Globus pallidus (tissue), 1 donor: Measurements from ENCODE around the gene SELENOV.
"Not testable (repeated sequence)": the region's sequence is repeated elsewhere in the genome, so short reads cannot be mapped to it uniquely, and the experiment has no call there.

ENCODE experiments used
- DNase-seq: peaks from one replicate; pipeline ENCODE4 v3.0.0-alpha.2; 2015; ENCODE audit warnings: low spot score

Gene SELENOV, protein sequence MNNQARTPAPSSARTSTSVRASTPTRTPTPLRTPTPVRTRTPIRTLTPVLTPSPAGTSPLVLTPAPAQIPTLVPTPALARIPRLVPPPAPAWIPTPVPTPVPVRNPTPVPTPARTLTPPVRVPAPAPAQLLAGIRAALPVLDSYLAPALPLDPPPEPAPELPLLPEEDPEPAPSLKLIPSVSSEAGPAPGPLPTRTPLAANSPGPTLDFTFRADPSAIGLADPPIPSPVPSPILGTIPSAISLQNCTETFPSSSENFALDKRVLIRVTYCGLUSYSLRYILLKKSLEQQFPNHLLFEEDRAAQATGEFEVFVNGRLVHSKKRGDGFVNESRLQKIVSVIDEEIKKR

DNA sequence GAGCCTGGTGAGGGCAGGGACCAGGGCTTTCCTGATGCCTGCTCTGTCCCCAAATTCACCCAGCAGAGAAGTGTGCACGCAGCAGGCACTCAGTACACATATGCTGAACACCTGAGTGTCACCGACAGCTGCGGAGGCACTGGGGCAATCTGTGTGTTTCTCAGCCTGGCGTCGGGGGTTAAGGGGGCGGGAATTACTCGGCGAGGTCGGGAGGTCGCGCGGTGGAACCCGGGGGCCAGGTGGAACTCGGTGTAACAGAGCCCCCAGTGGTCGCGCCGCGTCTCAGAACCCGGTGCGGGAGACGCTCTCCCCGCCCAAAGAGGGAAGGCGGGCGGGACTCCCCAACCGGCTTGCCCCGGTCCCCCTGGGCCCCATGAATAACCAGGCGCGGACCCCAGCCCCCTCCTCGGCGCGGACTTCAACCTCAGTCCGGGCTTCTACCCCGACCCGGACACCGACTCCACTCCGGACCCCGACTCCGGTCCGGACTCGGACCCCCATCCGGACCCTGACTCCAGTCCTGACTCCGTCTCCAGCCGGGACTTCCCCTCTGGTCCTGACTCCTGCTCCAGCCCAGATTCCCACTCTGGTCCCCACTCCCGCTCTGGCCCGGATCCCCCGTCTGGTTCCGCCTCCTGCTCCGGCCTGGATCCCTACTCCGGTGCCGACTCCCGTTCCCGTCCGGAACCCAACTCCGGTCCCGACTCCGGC is at the start of gene SELENOV:
TSS of gene SELENOV (plus strand) at position 300 of the 711 bp plus-strand sequence. CDS start at position 374, 74 bp downstream.
- no peak for DNase-seq

DNA sequence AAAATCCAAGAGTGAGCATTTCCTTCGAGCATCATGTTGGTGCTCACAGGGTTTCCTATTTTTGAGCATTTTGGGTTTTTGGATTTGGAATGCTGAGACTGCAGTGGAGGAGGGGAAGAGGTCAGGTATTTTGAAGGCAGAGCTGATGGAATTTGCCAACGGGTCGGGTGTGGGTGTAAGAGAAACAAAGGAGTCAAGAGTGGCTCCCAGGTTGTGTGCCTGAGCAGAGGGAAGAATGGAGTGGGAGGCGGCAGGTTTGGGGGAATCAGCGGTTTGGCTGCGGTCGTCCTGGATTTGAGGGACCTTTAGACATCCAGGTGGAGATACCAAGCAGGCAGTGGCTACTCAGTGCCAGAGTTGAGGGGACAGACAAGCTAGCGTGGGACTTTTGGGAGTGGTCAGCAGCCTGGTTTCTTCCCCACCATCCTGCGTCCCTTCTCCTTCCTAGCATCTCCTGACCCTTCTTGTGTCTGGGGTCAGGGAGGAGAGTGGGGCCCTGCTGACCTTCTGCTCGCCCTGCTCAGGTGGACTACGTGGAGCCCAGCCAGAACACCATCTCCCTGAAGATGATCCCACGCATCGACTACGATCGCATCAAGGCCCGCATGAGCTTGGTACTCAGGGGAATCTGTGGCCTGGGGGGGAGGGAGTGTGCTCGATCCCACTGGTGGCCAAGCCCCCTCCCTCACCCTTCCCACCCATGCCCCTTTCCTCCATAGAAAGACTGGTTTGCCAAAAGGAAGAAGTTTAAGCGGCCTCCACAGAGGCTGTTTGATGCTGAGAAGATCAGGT is 48.8 kb upstream of the SELENOV start:
- DNase-seq = no peak

DNA sequence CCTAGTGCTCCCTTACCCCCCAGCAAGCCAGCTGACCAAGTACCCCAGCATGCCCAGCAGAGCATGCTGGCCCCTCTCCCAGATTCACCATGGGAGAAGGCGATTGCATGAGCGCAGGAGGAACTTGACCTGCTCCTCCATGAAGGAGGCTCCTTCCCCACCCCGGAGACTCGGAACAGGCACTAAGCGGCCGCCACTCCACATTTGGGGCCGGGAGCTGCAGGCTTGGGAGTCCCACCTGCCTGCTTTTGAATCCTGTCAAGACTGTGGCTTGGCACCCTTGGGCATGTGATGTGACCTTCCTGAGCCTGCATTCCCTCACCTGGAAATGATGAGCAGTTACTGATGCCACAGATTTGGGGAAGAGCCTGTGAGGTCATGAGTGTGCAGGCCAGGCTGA is 47.0 kb upstream of the SELENOV start:
- no peak for DNase-seq

DNA sequence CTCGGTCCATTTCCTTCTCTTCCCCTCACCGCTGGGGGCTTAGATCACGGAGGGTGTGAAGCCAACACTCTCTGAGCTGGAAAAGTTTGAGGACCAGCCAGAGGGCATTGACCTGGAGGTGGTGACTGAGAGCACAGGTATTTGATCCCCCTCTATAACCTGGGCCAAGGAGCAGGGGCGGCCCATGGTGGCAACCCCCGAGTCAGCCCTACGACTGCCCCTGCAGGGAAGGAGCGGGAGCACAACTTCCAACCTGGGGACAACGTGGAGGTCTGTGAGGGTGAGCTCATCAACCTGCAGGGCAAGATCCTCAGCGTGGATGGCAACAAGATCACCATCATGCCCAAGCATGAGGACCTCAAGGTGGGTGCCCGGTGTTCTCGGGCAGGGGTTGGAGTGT is 45.9 kb upstream of the SELENOV start:
- DNase-seq = no peak

DNA sequence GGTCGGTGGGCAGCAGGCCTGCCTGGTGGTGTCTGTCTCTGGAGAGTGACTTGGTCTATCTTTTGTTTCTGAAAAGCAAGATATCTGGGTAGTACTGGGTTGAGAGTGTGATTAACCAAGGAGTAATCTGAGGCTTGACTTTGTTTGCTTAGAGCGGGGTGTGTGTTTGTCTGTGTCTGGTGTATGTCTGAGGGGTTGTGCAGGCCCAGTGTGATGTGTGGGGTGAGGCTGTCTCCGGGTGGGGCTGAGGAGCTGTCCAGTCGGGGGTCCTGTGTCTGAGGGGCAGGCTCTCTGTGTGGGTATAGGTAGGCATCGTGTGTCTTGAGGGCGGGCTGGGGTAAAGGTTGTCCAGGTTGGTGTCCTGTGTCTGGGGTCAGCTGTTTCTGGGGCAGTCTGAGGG is 45.4 kb upstream of the SELENOV start:
- no peak for DNase-seq

DNA sequence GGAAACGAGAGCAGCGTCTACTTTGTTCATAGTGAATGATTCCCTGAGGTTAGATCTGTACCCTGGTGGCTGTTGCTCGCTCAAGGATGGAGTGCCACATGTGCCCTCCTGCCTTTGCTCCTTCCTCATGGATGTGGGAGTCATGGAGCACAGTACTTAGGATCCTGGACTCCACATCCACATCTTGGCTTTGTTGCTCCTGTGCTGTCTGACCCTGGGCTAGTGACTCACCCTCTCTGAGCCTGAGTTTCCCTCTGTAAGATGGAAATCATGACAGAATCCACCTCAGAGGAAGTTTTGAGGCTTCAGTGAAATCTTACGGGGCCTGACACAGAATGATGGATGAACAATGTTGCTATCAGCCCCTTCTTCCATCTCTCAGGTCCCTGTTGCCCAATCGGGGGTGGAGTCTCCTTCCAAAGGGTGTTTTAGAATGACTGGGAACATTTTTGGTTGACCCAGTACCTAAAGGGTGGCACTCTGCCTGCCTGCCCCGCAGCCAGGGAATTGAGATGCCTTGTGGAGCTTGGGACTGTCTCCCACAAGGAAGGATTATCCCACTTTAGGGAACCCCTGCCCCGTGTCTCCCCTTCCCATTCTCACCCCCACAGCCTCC is 44.1 kb upstream of the SELENOV start:
- DNase-seq = no peak

DNA sequence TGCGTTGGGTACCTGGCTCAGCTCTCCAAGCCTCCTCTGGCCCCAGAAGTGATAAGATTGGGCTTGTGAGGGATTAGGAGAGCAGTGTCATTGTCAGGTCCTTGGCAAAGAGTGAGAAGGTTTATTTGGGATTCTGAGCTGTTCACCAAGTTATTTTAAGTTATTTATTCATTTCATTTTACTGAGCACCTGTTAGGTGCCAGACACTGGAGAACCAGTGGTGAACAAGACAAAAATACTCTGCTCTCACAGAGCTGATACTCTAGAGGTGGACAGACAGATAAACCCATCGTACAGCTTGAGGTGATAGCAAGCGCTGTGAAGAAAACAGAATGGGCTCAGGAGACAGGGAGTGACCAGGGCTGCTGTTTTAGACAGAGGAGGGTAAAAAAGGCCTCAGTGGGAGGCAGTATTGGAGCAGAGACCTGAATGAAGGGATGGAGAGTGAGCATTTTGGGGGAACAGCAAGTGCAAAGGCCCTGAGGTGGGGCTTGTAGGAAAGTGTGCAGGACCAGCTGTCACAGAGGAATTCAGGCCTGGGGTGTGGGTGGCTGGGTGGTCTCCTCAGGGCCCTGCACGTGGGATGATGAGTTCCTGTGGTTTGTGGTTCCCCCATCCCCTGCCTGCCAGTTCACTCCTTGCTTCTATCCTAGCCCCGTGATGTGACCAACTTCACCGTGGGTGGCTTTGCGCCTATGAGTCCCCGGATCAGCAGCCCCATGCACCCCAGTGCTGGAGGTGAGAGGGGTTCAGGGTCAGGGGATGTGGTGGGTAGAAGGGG is 43.0 kb upstream of the SELENOV start:
- DNase-seq = no peak

DNA sequence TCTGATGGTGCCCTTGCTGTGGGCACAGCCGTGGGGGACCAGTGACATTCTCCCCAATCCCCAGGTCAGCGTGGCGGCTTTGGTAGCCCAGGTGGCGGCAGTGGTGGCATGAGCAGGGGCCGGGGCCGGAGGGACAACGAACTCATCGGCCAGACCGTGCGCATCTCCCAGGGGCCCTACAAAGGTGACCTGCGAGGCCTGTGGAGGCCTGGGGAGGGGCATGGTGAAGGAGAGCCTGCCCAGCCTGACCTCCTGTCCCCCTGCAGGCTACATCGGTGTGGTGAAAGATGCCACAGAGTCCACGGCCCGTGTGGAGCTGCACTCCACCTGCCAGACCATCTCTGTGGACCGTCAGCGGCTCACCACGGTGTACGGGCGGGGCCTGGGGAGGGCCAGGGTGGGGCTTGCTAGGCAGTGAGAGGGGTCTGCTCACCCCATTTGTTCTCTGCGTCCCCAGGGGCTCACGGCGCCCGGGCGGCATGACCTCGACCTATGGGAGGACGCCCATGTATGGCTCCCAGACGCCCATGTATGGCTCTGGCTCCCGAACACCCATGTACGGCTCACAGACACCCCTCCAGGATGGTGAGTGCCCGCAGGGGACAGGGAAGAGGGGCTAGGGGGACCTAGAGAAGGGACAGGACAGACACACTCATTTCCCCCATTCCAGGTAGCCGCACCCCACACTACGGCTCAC is 42.0 kb upstream of the SELENOV start:
- no peak for DNase-seq

DNA sequence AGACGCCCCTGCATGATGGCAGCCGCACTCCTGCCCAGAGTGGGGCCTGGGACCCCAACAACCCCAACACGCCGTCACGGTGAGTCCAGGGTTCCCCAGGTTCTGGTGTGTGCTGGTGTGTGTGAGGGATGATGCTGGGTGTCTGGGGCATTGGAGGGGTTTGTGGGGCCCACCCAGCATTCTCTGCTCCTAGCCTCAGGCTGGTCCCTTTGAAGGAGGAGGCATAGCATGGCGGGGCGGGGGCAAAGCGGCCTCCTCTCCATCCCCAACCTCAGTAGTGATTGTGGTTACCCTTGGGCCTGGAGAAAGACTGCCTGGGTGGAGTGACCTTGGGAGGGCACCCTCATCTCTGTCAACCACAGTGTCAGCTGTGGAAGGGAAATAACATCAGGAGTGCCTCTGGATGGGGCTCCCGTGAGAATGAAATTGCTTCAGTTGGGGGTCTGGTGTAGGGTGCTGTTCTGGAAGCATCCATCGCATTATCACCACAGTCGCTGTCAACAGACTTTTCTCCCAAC is 41.4 kb upstream of the SELENOV start:
- no peak for DNase-seq

DNA sequence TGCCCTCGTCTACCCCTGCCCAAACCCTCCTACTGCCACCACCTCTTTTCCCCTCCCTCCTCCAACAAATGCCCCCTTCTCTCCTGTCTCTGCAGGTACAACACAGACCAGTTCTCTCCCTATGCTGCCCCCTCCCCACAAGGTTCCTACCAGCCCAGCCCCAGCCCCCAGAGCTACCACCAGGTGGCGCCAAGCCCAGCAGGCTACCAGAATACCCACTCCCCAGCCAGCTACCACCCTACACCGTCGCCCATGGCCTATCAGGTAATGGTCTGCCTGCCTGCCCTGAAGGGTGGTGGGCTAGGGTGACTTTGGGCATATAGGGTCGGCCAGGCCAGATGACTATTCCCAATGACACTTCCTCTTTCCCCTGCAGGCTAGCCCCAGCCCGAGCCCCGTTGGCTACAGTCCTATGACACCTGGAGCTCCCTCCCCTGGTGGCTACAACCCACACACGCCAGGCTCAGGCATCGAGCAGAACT is 40.8 kb upstream of the SELENOV start:
- peak; percentile 7 for DNase-seq

DNA sequence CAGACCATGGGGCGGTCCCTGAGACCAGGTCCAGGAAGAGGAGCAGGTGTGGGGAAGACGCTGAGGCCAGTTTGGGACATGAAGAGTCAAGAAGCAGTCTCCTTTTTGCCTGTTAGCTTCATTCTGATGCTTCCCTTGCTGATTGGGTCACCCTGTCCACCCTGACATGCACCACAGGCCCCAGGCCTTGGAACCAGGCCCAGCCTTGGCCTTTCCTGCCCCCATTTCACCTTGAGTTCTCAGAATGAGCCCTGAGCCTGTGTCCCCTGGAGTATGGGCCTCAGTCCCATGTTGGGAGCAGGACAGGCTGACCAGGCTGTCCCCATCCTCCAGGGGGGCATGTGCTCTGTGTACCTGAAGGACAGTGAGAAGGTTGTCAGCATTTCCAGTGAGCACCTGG is 39.2 kb upstream of the SELENOV start:
- DNase-seq = no peak

DNA sequence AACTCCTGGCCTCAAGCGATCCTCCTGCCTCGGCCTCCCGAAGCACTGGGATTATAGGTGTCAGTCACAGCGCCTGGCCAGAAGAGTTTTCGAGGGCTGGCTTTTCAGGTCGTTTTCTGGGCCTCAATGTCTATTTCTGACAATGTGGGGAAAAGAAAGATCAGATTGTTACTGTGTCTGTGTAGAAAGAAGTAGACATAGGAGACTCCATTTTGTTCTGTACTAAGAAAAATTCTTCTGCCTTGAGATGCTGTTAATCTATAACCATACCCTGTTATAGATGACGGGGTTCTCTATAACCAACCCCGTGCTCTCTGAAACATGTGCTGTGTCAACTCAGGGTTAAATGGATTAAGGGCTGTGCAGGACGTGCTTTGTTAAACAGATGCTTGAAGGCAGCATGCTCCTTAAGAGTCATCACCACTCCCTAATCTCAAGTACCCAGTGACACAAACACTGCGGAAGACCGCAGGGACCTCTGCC is 35.6 kb upstream of the SELENOV start:
- DNase-seq = not testable (repeated sequence)

DNA sequence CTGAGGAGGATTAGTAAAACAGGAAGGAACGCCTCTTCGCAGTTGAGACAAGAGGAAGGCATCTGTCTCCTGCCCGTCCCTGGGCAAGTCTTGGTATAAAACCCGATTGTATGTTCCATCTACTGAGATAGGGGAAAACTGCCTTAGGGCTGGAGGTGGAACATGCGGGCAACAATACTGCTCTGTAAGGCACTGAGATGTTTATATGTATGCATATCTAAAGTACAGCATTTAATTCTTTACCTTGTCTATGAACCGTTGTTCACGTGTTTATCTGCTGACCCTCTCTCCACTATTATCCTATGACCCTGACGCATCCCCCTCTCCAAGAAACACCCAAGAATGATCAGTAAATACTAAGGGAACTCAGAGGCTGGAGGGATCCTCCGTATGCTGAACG is 35.0 kb upstream of the SELENOV start:
- DNase-seq = no peak

DNA sequence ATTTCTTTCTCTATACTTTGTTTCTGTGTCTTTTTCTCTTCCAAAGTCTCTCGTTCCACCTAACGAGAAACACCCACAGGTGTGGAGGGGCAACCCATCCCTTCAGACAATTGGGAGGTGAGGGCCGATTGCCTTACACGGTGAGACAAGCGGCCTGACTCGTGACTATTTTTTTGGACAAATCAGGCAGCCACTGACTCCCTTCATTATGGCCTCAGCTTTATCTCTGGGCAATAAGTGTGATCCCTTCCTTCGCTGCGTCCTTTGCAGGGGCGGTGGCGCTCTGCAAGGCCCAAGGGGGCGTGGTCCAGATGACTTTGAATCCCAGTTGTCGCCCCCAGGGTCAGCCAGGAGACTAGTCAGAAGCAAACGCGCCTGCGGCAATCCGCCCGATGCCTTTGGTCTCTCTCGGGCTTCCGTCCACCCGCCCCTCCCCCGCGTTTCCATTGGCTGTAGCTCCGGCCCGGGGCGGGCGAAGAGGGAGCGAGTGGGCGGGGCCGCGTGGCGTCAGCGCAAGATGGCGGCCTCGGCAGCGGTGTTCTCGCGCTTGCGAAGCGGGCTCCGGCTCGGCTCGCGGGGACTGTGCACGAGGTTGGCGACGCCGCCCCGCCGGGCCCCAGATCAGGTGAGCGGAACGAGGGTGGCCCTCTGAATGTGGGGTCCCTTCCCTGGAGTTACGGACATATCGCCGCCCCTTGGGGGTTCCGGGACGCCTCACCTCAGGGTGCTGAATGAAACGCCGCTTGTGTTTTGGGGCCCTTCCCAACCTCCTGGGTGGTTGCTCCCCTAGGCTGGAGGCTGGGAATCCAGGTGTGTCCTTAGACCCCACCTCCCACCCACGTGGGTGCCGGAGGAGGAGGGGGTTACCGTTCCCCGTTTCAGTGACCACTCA is 34.4 kb upstream of the SELENOV start, which contains the start of gene TIMM50:
TSS of gene TIMM50 (plus strand) at position 502 of the 892 bp plus-strand sequence. CDS start at position 518, 16 bp downstream.
- peak; percentile 90 for DNase-seq

DNA sequence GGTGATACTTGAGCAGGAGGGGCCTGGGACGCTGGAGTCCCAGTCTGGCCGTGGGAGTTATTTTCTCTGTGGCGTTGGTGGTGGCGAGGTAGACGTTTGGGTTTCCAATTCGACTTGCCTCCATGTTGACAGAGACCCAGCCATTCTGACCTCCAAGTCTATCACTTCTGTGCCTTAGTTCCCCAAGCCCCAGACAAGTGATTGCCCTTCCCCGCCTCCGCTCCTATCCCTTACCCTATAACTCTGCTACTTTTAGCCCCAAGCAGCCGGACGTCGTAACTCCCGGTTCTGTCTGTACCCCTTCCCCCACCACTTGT is 33.8 kb upstream of the SELENOV start:
- no peak for DNase-seq

DNA sequence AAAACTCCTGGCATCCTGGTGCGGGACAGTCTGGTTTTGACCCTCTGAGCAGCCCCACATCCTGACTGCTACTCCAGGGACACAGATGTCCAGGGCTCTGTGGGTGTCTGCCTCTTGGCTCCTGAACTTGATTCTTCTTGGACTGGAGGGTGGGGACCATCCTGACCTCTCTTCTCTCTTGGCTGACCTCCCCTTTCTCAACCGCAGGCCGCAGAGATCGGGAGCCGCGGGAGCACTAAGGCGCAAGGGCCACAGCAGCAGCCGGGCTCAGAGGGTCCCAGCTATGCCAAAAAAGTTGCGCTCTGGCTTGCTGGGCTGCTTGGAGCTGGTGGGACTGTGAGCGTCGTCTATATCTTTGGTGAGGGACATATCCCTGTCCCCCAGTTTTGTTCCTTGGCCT is 33.3 kb upstream of the SELENOV start:
- DNase-seq = no peak

DNA sequence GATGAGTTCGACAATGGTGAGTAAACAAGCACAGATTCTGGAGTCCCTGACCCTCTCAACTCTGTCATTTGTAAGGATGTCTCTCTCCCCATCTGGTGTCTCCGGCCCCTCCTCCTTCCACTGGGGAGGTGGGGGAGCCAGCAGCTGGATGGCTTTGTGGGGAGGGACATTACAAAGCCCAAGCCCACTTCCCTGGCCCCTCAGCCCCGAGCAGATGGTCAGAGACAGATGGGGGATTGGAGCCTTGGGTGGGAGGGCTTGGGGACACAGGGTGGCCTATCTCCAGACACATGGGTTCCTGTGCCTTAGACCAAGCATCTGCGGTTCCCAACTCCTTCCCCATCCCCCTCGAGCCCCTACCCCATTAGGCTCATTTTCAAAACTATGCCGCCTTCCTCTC is 31.8 kb upstream of the SELENOV start:
- no peak for DNase-seq

DNA sequence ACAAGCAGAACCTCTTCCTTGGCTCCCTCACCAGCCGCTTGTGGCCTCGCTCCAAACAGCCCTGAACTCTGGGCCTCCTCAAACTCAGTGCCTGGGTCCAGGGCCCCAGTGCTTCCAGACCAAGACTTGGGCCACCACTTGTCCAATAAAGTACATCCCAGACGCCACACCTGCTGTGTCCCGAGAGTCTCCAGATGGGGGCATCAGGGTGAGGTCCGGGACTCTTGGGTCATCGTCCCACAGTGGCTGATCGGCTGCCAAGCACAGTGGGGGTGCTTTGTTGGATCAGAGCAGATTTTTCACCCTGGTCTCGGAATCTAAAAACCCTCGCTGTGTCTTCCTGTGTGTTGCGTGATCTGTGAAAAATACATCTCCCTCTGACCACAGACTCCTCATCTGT is 25.2 kb upstream of the SELENOV start:
- no peak for DNase-seq

DNA sequence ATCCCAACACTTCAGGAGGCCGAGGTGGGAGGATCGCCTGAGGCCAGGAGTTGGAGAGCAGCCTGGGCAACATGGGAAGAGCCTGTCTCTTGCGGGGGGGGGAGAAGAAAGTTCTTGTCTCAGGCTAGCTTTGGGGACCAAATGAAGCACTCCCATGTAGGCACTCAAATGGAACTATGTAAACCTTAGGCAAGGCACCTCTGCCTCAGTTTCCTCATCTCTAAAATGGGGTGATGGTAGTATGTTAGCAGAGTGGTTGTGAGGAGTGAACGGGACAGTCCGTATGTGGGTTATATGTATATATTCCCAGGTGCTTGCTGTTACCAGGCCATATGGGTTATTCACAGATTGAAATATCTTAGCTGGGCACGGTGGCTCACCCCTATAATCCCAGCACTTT is 22.7 kb upstream of the SELENOV start:
- no peak for DNase-seq
